ENCODE results near the gene EPC1.

Gene EPC1

GRCh38 chr10:32333849-32334248 is 13.1 kb downstream of the EPC1 start:
- no peak for DNase-seq

DNA sequence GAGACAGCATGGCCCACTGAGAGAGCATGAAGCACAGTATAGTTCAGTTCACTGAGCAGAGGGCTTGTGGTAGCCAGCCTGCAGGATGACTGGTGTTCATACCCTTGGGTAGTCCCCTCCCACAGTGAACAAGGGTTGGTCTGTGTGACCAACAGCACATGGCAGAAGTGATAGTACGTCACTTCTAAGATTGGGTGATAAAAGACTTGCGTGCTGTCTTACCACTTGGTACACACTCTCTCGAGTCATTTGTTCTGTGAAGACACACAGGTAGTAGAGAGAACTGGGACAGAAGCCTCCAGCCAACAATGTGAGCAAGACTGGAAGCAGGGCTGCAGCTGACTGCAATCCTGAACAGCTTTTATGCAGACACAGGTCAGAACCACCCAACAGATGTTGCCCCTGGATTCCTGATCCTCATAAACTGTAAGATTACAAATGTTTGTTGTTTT is 14.6 kb downstream of the EPC1 start:
- no peak for DNase-seq

GRCh38 chr10:32331606-32332005 is 15.4 kb downstream of the EPC1 start:
- no peak for DNase-seq

DNA sequence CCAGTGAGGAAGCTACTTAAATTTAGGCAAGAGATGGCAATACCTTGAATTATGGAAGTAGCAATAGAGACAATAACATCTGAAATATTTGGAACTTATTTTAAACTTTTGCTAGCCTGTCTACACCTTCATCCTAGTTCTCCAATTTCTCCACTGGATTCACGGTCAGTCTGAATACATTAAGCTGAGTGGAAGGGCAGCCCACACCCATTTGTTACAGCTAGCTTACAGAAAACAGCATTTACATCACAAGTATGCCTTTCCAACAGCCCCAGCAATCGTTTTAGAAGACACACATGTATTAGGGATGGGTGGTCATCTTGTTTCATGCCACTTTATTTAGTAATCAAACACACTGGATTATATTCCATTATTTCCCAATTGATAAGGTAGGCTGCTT is 16.7 kb downstream of the EPC1 start:
- DNase-seq, result no peak

GRCh38 chr10:32329061-32329460 is 17.9 kb downstream of the EPC1 start:
- DNase-seq, result no peak

DNA sequence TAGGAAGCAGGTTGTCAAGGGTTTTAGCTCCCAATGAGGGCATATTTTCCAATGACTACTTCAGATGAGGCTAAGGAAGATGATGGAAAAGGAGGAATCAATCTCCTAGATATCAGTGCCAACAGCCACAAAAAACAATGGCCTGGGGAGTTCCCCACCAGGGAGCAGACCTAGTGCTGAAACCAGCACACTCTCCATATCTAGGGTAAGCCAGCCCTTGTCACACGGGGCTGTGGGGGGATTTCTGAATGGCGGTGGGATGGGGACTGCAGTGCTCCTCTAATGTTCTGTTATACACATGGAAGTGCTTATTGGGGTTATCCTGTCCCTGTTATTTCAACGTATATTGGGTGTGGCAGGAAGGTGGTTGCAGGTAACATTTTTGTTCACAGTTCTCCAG is 18.5 kb downstream of the EPC1 start:
- no peak for DNase-seq

DNA sequence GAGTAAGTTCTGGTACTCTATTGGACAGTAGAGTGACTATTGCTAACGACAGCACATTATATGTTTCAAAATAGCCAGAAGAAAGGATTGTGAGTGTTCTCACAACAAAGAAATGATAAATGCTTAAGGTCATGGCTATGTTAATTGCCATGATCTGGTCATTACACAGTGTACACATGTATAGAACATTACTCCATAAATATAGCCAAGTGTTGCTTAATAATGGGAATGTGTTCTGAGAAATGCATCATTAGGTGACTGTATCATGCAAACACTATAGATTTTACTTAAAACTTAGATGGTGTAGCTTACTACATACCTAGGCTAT is 19.6 kb downstream of the EPC1 start:
- no peak for DNase-seq

DNA sequence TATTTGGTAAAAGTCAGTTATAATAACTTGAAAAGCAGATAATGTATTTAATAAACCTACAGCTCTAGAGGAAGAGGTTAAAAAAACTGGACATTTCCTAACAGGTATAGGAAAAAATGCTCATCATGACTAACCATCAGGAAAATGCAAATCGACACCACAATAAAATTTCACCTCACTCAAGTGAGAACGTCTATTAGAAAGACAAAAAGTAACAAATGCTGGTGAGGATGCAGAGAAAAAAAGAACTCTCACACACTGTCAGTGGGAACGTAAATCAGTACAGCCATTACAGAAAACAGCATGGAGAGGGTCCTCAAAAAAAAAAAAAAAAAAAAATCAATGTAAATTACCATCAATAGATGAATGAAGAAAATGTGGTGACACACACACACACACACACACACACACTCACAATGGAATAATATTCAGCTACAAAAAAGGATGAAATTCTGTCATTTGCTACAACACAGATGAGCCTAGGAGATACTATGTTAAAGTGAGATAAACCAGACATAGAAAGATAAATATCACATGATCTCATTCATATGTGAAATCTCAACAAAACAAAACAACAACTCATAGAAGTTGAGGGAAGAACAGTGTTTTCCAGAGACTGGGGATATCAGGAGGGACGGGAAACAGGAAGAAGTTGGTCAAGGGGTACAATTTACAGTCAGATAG is 20.1 kb downstream of the EPC1 start:
- no peak for DNase-seq

DNA sequence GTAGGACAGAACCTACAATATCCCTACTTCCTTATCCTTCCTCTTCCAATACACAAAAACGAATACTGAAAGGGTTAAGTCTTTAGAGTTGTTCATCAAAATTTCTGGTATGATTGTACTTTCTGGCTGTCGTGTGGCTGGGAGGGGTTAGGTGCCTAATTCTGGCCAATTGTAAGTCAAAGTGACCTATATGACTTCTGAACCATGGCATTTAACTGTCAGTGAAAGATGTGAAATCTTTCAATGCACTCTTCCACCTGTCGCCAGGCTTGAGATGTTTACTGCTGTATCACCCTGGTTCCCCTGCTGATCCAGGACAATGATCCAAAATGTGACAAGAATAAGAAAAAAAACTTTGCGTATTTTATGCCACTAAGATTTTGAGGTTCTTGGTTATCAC is 20.8 kb downstream of the EPC1 start:
- no peak for DNase-seq

- DNase-seq, result no peak
Observed at GRCh38 chr10:32323051-32323450, 23.9 kb downstream of the EPC1 start.

- DNase-seq, result no peak
Observed at GRCh38 chr10:32321016-32321631, 25.8 kb downstream of the EPC1 start.

GRCh38 chr10:32318476-32318896 is 28.5 kb downstream of the EPC1 start:
- DNase-seq, result no peak

DNA sequence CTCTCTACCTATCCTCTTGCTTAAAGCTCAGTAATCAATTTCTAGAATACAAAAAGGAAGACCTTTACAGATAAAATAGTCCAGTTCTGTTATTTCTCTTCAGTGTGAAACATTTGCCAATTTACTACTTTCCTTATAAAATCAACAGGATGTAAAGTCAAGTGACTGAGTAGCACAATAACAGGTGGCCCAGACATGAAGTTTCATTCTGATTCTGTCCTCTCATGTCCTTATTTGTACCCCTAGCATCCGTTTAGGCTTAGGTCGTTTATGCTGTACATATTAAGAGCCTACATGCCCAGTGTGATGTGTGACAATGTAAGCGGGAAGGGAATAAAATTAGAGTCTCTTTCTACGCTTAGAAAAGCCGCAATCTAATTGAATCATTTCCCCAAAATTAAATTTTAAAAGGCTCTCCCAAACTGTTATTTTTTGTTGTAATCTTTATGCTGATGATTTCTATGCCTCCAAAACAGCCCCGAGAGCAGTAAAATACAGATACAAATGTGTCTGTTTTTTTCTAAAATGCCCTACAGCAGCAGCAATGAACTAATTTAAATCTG is 29.1 kb downstream of the EPC1 start:
- no peak for DNase-seq

GRCh38 chr10:32315424-32315823 is 31.5 kb downstream of the EPC1 start:
- no peak for DNase-seq

DNA sequence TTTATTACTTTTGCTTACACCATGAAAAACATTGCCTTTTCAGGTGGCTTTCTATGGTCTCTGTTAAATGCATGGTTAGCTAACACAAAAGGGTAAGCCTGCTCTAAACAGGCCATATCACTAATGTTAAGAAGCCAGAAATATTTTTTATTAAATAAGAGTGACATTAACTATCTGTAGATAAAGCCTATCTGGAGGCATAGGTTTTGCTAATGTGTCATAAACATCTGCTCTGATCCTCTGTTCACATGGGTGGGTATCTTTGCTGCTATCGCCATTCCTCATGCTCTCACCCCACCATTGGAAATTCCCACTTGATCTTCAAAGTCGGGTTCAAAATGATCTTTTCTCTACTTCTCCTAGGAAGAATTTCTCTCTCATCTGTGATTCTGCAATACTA is 32.4 kb downstream of the EPC1 start:
- no peak for DNase-seq

DNA sequence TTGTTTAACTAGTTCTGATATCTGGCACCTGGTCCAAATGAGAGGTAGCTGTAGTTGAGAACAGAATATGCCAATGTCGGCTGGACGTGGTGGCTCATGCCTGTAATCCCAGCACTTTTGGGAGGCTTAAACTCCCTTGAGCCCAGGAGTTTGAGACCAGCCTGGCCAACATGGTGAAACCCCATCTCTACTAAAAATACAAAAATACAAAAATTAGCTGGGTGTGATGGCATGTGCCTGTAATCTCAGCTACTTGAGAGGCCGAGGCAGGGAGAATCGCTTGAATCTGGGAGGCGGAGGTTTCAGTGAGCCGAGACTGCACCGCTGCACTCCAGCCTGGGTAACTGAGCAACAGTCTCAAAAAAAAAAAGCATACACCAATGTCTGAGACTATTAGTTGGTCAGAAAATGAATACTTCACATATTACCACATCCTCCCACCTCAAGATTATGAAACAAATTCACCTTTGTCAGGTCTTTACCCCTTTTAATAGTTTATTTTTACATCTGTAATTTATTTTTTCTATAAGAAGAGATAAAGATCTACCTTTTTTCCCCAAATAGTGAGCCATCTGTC is 38.8 kb downstream of the EPC1 start:
- no peak for DNase-seq

- DNase-seq, result no peak
Observed at GRCh38 chr10:32307609-32308008, 39.3 kb downstream of the EPC1 start.

GRCh38 chr10:32299354-32299980 is 47.5 kb downstream of the EPC1 start:
- DNase-seq, result no peak

- no peak for DNase-seq
Observed at GRCh38 chr10:32298075-32298812, 48.7 kb downstream of the EPC1 start.

- no peak for DNase-seq
Observed at GRCh38 chr10:32295027-32295426, 51.9 kb downstream of the EPC1 start.

DNA sequence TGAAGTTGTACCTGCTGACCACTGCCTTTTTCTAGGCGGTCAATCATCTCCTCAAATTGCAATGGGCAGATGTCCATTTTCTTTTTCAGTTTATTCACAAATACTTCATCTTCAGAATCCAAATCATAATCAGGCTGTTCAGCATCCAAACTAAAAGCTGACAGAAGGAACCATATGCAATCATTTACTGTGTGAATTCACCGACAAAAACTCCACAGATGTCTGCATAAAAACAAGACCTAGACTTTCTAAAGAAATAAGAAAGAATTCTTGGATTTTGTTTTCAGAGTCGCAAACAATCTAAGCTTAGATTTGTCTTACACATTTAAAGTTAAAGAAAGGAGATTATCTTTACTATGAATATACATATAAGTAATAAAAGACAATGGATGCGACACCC is 53.4 kb downstream of the EPC1 start:
- no peak for DNase-seq

GRCh38 chr10:32279795-32280194 is 67.2 kb downstream of the EPC1 start:
- no peak for DNase-seq

- DNase-seq, result no peak
Observed at GRCh38 chr10:32273336-32273735, 73.6 kb downstream of the EPC1 start.
